Measurements from ENCODE around the gene SLC5A9. TPM values are rescaled to one million over a fixed set of nuclear protein-coding genes. Genes with fewer than 3 reads are reported as not detected.
A peak's percentile ranks its signal among the peaks of the same experiment; 100 is the strongest.

The SLC5A9 gene
- polyA plus RNA-seq, 2 of the 4 experiments (the other 2 are of a cell fraction), result 0.03 to 0.21 TPM

DNA sequence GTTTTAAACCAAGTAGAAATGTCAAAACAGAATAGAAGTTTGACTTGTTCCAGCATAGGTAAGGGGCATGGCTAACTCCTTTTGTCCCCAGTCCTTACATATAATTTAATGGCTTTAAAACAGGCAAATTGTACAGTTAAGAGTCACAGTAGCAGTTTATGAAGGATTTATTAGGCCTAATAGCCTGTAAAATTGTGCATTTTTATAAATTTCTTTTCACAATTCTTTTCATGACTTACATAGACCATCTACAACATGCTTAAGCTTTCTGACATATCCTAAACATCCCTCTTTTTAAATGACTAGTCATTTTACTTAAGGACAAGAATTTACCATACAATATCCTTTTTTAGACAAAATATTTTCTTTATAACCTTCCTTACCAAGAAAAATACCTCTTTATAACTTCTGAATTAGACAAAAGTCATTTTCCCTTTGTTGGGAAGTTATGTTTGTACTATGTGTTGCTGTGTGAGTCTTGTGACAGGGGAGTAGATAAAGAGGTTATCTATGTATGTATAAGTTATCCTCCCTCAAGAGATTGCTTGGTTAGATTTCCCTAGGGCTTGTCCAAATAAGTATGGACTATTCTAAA lies 34.5 kb upstream of the SLC5A9 start:
- FAIRE-seq, result no peak
- no peak for DNase-seq (ENCODE audit: low read depth in 1 of 2, low spot score in 1 of 2)
- Histone ChIP-seq H3K27ac (no peak overlapping the region), H3K9me3 (no peaks in the 10 kb centered on the region), H3K4me1 (no peaks in the 10 kb centered on the region), H3K4me2 (no peak overlapping the region), H3K4me3 (no peak overlapping the region)
- TF ChIP-seq ZFP36 (IDR thresholded peaks at IDR 0.05; ENCODE audit: borderline replicate concordance, partially characterized antibody), result peak; percentile 68
- TF ChIP-seq, protein P1, sequence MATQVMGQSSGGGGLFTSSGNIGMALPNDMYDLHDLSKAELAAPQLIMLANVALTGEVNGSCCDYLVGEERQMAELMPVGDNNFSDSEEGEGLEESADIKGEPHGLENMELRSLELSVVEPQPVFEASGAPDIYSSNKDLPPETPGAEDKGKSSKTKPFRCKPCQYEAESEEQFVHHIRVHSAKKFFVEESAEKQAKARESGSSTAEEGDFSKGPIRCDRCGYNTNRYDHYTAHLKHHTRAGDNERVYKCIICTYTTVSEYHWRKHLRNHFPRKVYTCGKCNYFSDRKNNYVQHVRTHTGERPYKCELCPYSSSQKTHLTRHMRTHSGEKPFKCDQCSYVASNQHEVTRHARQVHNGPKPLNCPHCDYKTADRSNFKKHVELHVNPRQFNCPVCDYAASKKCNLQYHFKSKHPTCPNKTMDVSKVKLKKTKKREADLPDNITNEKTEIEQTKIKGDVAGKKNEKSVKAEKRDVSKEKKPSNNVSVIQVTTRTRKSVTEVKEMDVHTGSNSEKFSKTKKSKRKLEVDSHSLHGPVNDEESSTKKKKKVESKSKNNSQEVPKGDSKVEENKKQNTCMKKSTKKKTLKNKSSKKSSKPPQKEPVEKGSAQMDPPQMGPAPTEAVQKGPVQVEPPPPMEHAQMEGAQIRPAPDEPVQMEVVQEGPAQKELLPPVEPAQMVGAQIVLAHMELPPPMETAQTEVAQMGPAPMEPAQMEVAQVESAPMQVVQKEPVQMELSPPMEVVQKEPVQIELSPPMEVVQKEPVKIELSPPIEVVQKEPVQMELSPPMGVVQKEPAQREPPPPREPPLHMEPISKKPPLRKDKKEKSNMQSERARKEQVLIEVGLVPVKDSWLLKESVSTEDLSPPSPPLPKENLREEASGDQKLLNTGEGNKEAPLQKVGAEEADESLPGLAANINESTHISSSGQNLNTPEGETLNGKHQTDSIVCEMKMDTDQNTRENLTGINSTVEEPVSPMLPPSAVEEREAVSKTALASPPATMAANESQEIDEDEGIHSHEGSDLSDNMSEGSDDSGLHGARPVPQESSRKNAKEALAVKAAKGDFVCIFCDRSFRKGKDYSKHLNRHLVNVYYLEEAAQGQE (IDR thresholded peaks at IDR 0.05), result no peak
- ATAC-seq, result no peak
- CTCF ChIA-PET, result interaction anchor here (0.7 to 0.9 kb wide), 2 partner anchors 15 kb away, joined by 4 read pairs; no protein-coding TSS in a partner anchor
- POLR2A ChIA-PET, result no interaction called here

DNA sequence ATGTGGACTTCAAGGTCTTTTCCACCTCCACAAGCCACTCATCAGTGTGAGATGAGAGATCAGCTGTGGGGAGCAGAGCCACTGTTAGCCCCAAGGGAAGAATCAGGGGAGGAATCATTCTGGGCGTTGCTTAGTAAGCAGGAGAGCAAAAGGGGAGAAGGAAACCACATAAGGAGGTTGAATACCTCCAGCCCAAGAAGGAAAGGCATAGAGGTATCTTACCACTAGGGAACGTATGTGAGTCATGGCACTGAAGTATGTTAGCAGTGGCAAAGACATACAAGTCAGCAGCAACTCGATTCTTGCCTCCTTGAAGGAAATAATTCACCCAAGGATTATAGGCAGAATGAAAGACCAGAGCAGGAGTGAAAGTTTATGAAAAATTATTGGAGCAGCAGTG lies 31.6 kb upstream of the SLC5A9 start:
- CTCF ChIA-PET, result no interaction called here
- Histone ChIP-seq H3K9me3 (no peaks in the 10 kb centered on the region), H3K4me1 (no peaks in the 10 kb centered on the region), H3K4me3 (no peak overlapping the region), H3K4me2 (no peak overlapping the region), H3K27ac (no peak overlapping the region)
- POLR2A ChIA-PET, result no interaction called here
- FAIRE-seq (no peak), ATAC-seq (no peak), DNase-seq (ENCODE audit: low read depth in 1 of 2, low spot score in 1 of 2) (no peak)
- 2% methylated on average over 3 of the region's 3 CpGs for WGBS (ENCODE audit: missing lambda C conversion rate)
- TF ChIP-seq HEYL (CRISPR knock-in tag; IDR thresholded peaks at IDR 0.05) (no peak), HDAC2 (IDR thresholded peaks at IDR 0.05) (no peak), PHF8 (IDR thresholded peaks at IDR 0.05; ENCODE audit: borderline replicate concordance, low read depth) (no peak)
- TF ChIP-seq, protein P2, sequence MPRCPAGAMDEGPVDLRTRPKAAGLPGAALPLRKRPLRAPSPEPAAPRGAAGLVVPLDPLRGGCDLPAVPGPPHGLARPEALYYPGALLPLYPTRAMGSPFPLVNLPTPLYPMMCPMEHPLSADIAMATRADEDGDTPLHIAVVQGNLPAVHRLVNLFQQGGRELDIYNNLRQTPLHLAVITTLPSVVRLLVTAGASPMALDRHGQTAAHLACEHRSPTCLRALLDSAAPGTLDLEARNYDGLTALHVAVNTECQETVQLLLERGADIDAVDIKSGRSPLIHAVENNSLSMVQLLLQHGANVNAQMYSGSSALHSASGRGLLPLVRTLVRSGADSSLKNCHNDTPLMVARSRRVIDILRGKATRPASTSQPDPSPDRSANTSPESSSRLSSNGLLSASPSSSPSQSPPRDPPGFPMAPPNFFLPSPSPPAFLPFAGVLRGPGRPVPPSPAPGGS (IDR thresholded peaks at IDR 0.05), result no peak

DNA sequence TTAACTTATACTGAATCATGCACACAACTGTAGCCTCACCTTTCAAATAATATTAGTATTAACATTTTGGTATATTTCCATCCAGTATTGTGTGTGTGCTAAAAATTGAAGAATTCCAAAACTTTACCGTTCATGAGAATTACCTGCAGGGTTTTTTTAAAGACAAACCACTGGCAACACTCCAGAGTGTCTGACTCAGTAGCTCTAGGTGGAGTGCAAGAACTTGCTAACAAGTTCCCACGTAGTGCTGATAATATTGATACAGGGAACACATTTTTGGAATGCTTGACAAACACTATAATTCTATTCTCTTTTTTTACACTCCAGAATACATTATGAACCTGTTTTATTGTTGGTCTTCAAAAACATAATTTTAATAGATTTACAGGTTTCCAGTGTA lies 27.7 kb upstream of the SLC5A9 start:
- FAIRE-seq (no peak), DNase-seq (ENCODE audit: low read depth in 1 of 2, low spot score in 1 of 2) (no peak), ATAC-seq (no peak)
- Histone ChIP-seq H3K4me2 (no peak overlapping the region), H3K4me1 (no peaks in the 10 kb centered on the region), H3K4me3 (no peak overlapping the region), H3K27ac (no peak overlapping the region), H3K9me3 (no peaks in the 10 kb centered on the region)
- POLR2A ChIA-PET, result no interaction called here
- no peak for TF ChIP-seq EP300 (IDR thresholded peaks at IDR 0.05)
- no peak for TF ChIP-seq HOXA7 (CRISPR knock-in tag; IDR thresholded peaks at IDR 0.05)
- TF ChIP-seq NFE2L2 (conservative IDR thresholded peaks at IDR 0.05; ENCODE audit: low read length), result no peak
- TF ChIP-seq, protein P3, sequence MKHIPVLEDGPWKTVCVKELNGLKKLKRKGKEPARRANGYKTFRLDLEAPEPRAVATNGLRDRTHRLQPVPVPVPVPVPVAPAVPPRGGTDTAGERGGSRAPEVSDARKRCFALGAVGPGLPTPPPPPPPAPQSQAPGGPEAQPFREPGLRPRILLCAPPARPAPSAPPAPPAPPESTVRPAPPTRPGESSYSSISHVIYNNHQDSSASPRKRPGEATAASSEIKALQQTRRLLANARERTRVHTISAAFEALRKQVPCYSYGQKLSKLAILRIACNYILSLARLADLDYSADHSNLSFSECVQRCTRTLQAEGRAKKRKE (CRISPR knock-in tag; IDR thresholded peaks at IDR 0.05; ENCODE audit: low read depth), result no peak
- TF ChIP-seq, protein P4, sequence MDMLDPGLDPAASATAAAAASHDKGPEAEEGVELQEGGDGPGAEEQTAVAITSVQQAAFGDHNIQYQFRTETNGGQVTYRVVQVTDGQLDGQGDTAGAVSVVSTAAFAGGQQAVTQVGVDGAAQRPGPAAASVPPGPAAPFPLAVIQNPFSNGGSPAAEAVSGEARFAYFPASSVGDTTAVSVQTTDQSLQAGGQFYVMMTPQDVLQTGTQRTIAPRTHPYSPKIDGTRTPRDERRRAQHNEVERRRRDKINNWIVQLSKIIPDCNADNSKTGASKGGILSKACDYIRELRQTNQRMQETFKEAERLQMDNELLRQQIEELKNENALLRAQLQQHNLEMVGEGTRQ (IDR thresholded peaks at IDR 0.05), result no peak
- TF ChIP-seq GATA3 (IDR thresholded peaks at IDR 0.05; ENCODE audit: borderline replicate concordance), result no peak
- no peak for TF ChIP-seq RCOR1 (IDR thresholded peaks at IDR 0.05; ENCODE audit: low read depth, low read length)
- no peak for TF ChIP-seq BHLHE40 (IDR thresholded peaks at IDR 0.05; ENCODE audit: low read depth, low read length)
- no peak for TF ChIP-seq POLR2AphosphoS2 (conservative IDR thresholded peaks at IDR 0.05; ENCODE audit: low read length)
- no peak for TF ChIP-seq HOXB5 (CRISPR knock-in tag; IDR thresholded peaks at IDR 0.05)
- WGBS (ENCODE audit: missing lambda C conversion rate), result 6% methylated on average over 2 of the region's 2 CpGs
- CTCF ChIA-PET, result no interaction called here

Data from A549 (cell line).